ENCODE measurements around the gene SPO11.

Gene SPO11, protein sequence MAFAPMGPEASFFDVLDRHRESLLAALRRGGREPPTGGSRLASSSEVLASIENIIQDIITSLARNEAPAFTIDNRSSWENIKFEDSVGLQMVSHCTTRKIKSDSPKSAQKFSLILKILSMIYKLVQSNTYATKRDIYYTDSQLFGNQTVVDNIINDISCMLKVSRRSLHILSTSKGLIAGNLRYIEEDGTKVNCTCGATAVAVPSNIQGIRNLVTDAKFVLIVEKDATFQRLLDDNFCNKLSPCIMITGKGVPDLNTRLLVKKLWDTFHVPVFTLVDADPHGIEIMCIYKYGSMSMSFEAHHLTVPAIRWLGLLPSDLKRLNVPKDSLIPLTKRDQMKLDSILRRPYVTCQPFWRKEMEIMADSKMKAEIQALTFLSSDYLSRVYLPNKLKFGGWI

GRCh38 chr20:57329608-57330221, at the start of gene SPO11:
SPO11 (plus strand) TSS chr20:57329803; CDS start chr20:57329868, 65 bp downstream.
- no peak for DNase-seq (ENCODE audit: low spot score)

DNA sequence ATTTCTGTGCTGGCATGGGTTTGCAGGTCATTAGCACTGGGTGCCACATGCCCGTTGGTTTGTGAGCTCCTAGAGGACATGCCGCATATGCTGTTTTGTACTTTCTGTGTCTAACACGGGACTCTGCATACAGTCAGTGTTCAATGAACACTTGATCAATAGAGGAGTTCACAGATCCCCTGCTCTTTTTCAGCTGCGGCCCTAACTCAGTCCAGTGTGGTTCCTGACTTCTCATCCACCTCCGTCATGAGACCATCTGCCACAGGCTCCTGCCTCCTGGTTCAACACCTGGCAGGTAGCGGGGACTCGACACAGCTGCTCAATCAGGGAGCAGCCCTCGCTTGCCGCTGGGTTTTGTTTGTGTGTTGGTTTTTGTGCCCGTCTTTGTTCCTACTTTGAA, 49.4 kb upstream of the SPO11 start:
- DNase-seq (ENCODE audit: low spot score), result no peak

GRCh38 chr20:57281900-57282299, 47.7 kb upstream of the SPO11 start:
- DNase-seq (ENCODE audit: low spot score), result no peak

DNA sequence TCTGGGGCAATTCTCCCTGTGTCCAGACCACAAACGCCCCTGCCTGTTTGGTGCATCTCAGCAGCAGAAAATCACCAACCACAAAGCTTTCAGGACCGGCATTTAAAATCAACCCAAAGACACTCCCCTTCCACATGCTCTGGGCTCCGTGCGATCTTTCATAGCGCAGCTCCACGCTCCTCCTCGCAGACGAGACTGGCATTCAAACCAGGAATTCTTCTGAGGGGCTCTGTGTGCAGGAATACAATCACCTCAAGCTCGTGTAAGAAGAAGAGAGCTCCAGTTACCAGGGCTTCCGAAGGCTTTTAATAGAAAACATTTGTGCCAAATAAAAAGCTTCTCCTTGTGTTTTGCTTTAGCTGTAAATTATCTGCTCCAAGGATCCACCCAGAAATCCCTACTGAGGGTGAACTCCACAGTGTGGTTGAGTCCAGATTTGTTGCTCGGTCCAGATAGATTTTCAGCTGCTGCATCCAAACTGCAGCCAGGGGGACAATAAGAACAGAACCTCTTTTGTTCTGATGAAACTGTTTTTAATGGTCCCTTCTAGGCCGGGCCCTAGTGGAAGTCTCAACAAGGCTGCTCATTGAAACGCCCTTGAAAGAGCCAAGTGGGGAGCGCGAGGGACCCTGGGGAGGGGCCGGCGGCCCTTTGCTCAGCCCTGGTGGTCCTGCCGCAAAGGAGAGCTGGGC, 46.8 kb upstream of the SPO11 start:
- peak; percentile 38 for DNase-seq (ENCODE audit: low spot score)

GRCh38 chr20:57283860-57284259, 45.7 kb upstream of the SPO11 start:
- DNase-seq (ENCODE audit: low spot score), result no peak

- no peak for DNase-seq (ENCODE audit: low spot score)
These were observed 42.4 kb upstream of the SPO11 start for GRCh38 chr20:57287007-57287880.

- DNase-seq (ENCODE audit: low spot score), result no peak
These were observed 41.7 kb upstream of the SPO11 start for GRCh38 chr20:57287901-57288300.

- no peak for DNase-seq (ENCODE audit: low spot score)
These were observed 40.8 kb upstream of the SPO11 start for GRCh38 chr20:57288651-57289277.

- no peak for DNase-seq (ENCODE audit: low spot score)
These were observed 40.0 kb upstream of the SPO11 start for GRCh38 chr20:57289391-57290177.

DNA sequence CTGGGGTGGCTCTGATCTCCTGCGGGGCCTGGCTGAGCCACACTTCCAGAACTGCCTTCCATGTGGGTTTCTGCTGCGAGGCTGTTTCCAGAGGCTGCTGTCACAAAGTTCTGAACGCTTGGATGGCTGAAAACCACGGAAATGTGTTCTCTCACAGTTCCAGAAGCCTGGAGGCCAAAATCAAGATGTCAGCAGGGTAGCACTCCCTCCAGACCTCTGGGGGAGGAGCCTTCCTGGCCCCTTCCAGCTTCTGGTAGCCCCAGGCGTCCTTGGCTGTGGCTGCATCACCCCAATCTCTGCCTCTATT, 39.5 kb upstream of the SPO11 start:
- DNase-seq (ENCODE audit: low spot score), result no peak

DNA sequence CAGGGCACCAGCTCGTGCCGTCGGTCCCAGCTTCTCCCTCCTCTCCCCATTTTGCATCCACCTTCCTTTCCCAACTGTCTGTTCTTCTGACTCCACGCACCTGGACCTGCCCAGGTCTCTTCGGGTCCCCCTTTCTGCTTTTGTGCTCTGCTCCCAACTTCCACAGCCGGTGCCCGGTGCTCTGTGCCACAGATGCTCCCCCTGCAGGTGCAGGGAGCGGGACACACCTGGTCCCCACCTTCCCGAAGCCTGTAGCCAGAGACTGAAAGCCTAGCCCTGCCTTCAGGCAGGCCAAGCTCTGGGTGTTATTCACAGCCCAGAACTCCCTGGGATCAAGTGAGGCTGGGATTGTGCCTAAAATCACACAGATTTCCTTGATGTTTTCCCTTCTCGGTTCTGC, 38.6 kb upstream of the SPO11 start:
- DNase-seq (ENCODE audit: low spot score), result no peak

- DNase-seq (ENCODE audit: low spot score), result no peak
These were observed 37.9 kb upstream of the SPO11 start for GRCh38 chr20:57291694-57292093.

GRCh38 chr20:57292611-57293010, 37.0 kb upstream of the SPO11 start:
- DNase-seq (ENCODE audit: low spot score), result no peak

DNA sequence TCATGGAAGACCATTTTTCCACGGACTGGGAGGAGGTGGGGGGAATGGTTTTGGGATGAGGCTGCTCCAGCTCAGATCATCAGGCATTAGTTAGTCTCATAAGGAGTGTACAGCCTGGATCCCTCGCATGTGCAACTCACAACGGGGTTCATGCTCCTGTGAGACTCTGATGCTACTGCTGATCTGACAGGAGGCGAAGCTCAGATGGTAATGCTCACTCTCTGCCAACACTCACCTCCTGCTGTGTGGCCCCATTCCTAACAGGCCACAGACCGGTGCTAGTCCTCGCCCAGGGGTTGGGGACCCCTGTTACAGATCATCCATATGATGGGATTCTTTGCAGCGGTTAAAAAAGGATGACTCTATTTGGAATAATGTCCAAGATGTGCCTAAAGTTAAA, 35.6 kb upstream of the SPO11 start:
- no peak for DNase-seq (ENCODE audit: low spot score)

DNA sequence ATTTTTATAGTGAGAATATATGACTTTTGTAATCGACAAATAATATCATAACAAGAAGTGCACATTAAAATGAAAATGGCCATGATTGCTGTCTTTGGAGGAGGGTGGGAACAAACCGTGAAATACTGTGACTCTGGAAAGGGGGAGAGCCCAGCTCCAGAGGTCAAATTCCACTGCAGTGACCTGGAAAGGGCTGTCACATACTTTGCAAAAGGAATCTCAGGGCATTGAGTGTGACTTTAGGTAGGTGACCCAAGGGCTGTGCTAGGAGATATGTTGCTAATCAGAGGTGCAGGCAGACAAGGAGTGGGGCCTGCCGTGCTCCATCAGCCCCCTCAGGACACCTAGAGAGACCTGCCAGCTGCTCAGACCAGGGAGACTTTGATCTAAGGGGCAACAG, 35.1 kb upstream of the SPO11 start:
- DNase-seq (ENCODE audit: low spot score), result no peak

DNA sequence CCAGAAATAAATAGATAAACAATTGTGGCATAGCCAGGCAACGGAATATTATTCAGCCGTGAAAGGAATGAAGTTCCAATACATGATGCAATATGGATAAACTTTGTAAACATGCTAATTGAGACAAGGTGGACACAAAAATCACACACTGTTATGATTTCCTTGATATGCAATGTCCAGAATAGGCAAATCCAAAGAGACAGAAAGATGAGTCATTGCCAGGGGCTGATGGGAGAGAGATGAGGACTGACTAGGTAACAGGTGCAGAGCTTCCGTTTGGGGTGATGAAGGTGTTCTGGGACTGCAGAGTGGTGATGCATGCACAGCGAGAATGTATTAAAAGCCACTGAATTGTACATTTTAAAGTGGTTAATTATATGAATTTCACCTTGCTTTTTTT, 31.1 kb upstream of the SPO11 start:
- no peak for DNase-seq (ENCODE audit: low spot score)

DNA sequence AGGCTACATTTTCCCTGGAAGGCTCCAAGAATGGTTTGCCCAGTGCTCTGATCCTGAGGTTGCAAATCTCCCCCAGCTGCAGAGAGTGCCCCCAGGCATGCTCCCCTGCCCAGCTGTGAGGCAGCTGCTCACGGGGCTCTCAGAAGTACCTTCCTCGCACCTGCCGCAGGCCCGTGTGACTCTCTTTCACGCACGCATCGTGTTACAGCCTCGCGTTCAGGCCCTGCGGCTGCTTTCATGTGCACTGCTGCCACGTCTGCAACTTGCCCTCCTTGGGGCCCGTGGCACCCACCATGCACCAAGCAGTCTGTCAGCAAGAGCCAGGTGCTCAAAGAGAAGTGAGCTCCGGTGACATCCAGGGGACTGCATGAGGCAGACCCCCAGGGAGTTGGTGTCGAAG, 28.6 kb upstream of the SPO11 start:
- no peak for DNase-seq (ENCODE audit: low spot score)

DNA sequence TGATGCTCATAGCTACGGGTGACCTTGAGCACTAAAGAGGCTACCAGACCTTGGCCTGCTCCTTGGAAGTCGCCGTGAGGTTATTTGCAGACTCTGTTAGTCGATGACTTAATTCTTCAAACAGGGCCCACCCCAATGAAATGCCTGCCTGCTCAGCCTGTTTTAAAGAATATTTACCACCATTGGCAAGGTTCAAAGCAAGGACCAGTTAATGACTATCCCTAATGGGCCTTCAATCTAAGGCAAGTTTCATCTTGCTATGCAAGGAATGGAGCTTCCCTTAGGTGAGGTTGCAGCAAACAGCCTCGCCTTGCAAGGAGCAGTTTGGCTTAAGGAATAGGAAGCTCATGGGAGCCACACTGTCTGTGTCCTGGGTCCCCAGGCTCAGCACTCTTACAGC, 22.9 kb upstream of the SPO11 start:
- no peak for DNase-seq (ENCODE audit: low spot score)

DNA sequence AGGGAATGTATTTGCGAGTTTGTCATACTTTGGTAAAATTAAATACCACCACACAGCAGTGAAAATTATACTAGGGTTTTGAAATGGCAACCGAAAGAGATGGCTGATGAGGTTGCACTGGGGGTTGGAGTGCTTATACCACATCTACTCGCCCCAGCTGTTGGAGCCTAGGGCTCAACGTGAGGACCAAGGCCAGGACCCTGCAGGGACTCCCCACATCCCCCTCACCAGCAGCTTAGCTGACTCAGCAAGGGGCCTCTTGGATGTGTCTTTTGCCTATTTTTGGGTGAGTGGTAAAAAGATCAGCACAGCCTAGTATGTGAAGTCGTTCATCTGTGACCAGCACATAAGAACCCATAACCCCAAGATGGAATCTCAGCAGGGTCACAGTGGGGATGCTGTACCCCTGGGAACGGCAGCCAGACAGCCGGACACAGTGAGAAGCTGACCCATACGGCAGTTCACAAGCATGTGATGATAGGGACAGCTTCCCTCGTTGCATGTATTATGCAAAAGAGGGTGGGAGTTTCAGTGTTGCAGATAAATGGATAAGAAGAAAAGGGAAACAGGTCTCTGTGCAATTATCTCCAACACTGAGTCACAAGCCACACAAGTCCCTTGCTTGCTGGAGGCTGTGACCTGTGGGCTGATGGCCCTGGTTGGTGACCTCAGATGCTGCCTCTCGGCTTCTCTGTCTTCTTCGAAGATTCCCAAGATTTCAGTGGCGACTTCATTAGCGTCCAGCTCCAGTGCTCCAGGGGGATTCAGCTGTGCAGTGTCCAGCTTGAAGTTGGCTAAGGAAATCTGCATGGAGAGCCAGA, 20.9 kb upstream of the SPO11 start:
- DNase-seq (ENCODE audit: low spot score), result no peak

- no peak for DNase-seq (ENCODE audit: low spot score)
These were observed 20.0 kb upstream of the SPO11 start for GRCh38 chr20:57309544-57310115.
